ENCODE data around the gene PPARGC1A. TPM values are rescaled to one million over a fixed set of nuclear protein-coding genes. Genes with fewer than 3 reads are reported as not detected.

PPARGC1A gene
- total RNA-seq, 1 donor from 2014 or later, result 82.8 TPM

GRCh38 chr4:23885943-23886590 lies 3.8 kb downstream of the PPARGC1A start:
- intact Hi-C loops (cut with DNase I), result no loop called here
- no peak for ATAC-seq (ENCODE audit: poor library complexity)
- DNase-seq, result no peak

DNA sequence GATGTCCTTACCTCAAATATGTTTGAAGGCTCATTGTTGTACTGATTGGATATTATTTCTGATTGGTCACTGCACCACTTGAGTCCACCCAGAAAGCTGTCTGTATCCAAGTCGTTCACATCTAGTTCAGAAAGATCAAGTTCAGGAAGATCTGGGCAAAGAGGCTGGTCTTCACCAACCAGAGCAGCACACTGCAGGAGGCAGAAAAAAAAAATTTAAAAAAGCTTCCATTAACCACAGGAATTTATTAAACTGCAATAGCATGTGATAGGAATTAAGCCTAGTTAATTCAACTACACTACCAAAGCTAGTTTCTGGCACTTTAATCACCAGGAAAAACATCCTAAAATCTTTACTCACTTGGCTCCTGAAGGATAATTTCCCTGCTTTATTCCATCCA lies 5.1 kb downstream of the PPARGC1A start:
- intact Hi-C loops (cut with DNase I), result no loop called here
- ATAC-seq (ENCODE audit: poor library complexity), result no peak

GRCh38 chr4:23884261-23884660 lies 5.6 kb downstream of the PPARGC1A start:
- DNase-seq (no peak), ATAC-seq (ENCODE audit: poor library complexity) (no peak)
- intact Hi-C loops (cut with DNase I), result no loop called here

More for the DNA sequence above, 5.1 kb downstream of the PPARGC1A start:
- DNase-seq, result no peak

- intact Hi-C loops (cut with DNase I), result no loop called here
- no peak for ATAC-seq (ENCODE audit: poor library complexity)
- DNase-seq, result no peak
Observed at GRCh38 chr4:23882976-23883531, 6.8 kb downstream of the PPARGC1A start.

GRCh38 chr4:23881674-23882337 lies 8.0 kb downstream of the PPARGC1A start:
- no peak for ATAC-seq (ENCODE audit: poor library complexity)
- intact Hi-C loops (cut with DNase I), result no loop called here
- no peak for DNase-seq

DNA sequence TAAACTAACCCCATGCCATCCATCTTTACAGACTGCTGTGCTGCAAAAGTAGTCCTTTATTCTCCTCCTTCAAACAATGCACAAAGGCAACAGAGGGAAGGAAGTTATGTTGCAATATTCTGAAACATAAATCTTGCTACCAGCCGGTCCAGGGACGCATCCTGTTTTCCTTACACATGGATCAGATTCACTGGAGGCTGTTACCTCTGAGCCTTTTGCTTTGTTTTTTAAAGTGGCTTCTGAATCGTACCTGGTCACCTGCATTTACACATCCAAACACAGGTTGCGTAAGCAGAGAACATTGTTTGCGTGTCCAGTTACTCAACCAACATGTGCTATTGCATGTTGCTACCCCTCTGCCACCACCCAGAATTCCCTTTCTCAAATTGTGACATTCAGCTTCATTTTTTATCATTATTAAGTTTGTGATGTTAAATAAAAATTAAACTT lies 8.8 kb downstream of the PPARGC1A start:
- ATAC-seq (ENCODE audit: poor library complexity) (no peak), DNase-seq (no peak)
- intact Hi-C loops (cut with DNase I), result no loop called here

- ATAC-seq (ENCODE audit: poor library complexity), result no peak
- intact Hi-C loops (cut with DNase I), result no loop called here
- no peak for DNase-seq
Observed at GRCh38 chr4:23878912-23879732, 10.7 kb downstream of the PPARGC1A start.

GRCh38 chr4:23878246-23878891 lies 11.5 kb downstream of the PPARGC1A start:
- peak; percentile 44 for ATAC-seq (ENCODE audit: poor library complexity)
- intact Hi-C loops (cut with DNase I), result no loop called here
- DNase-seq, result no peak

DNA sequence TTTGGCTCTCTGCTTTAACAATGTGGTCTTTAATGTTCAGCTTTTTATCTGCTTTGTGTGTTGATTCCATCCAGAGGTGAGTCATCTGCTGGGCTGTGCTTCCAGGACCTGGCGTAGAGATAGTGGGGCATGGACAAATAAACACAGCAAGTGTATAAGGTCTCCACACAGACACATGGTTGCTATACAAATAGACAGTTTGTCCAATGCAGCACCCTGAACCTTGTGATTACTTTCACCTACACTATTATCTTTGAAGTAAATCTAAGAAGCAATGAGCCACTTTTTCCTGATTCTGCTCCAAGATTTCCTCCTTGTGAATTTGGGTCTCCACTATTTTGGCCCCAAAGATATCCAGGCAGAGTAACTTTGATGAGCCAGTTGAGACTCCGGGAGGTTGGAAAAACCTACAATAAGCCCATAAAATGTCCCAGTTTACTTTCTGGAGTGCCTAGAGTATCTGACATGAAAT lies 12.1 kb downstream of the PPARGC1A start:
- intact Hi-C loops (cut with DNase I), result no loop called here
- no peak for DNase-seq
- peak; percentile 72 for ATAC-seq (ENCODE audit: poor library complexity)

DNA sequence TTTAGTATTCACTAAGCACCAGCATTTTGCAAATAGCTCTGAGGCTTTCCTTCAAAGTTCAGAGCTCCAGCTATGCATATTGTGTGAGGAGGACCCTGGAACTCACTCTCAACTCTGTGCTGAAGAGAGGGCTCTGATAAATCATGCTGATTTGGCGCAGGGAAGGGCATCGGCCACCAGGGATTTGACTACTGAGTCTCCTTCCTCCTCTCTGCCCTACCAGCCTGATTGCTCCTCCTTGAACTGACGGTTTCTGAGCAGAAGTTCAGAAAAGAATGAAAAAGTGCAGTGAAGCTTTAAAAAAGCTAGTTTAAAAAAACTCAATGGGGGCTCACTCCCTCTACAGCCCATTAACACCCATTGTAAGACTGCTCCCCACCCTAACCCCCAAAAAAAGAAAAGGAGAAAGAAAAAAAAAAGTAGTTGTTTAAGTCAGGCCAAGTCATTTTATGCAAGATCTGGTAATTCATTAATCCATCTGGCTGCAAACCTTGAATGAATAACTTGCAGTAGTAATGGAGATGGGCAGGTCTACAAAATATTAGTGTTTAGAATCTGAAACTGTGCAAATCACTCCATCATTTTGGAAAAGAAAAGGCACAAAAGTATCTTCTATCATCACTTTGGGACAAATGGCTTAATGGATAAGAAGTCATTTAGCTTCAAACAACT lies 13.3 kb downstream of the PPARGC1A start:
- intact Hi-C loops (cut with DNase I), result no loop called here
- ATAC-seq (ENCODE audit: poor library complexity) (no peak), DNase-seq (no peak)

DNA sequence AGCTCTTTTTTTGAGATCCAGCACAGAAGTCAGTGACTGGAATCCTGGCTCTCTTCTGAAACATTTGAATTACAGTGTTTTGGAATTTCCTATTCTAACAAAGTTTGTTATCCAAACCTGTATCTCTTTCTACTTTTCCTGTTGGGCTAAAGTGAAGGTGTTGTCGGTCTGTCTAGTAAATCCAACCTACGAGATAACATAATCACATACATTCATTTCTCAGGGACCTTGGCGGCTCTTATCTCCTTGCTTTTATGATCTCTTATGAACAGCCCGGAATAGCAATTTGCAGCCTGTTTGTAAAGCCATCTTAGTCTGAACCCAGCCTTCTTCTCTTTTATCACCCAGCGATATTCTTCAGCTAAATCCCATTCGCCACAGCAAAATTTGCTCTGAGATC lies 14.5 kb downstream of the PPARGC1A start:
- intact Hi-C loops (cut with DNase I), result no loop called here
- no peak for ATAC-seq (ENCODE audit: poor library complexity)
- DNase-seq, result no peak

GRCh38 chr4:23874536-23874901 lies 15.3 kb downstream of the PPARGC1A start:
- peak; percentile 2 for ATAC-seq (ENCODE audit: poor library complexity)
- no peak for DNase-seq
- intact Hi-C loops (cut with DNase I), result no loop called here

DNA sequence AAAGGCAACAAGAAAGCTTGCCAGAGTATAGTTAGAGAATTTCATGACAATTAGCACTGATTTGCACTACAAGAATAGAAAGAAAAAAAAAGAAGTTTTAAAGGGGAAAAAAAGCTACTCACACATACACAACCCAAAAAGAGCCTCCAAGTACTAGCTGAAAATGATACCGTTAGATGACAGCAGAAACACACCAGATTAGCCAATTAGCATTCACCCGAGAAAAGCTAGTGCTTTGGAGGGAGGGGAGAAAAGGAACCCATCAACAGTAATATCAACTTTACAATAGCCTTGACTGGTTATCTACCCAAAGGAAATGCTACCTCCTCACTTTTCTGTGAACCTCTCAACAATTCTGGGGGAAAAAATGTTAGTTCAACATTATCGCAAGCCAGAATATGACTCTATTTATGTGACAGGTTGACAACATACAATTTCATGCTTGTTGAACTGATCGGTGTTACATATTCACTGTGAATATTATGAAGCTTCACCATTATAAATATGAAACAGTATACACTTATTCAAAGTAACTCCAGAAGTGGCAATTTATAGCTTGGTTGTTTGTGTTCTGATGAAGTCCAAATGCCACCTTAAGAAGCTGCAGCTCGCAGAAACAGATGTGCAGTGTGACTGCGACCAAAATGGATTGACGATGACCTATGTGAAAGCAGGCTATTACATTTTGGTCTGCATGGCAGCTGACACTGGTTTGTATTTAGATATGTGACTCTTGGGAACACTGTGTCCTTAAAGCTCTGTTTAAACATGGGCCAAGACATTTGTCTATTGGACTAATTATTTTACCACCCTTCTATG lies 15.9 kb downstream of the PPARGC1A start:
- DNase-seq (no peak), ATAC-seq (ENCODE audit: poor library complexity) (peak; percentile 68)
- intact Hi-C loops (cut with DNase I), result no loop called here

DNA sequence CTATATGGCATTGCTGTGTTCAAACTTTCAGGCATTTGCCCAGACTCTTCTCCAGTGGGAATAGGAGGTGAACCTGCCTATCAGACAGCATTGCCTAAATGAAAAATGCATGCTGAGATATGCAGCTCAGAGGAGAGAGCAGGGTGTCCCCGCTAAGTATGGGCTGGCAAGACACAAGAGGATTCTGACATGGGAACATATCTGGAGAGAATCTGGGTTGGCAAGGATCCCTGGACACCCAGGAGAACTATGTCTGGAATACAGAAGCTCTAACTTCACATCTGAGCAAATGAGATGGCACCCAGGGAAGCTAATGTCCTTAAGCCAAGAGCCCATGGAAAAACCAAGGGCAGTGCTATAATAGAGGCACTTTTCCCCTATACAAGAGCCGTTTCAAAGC lies 18.4 kb downstream of the PPARGC1A start:
- DNase-seq (no peak), ATAC-seq (ENCODE audit: poor library complexity) (peak; percentile 40)
- intact Hi-C loops (cut with DNase I), result no loop called here

DNA sequence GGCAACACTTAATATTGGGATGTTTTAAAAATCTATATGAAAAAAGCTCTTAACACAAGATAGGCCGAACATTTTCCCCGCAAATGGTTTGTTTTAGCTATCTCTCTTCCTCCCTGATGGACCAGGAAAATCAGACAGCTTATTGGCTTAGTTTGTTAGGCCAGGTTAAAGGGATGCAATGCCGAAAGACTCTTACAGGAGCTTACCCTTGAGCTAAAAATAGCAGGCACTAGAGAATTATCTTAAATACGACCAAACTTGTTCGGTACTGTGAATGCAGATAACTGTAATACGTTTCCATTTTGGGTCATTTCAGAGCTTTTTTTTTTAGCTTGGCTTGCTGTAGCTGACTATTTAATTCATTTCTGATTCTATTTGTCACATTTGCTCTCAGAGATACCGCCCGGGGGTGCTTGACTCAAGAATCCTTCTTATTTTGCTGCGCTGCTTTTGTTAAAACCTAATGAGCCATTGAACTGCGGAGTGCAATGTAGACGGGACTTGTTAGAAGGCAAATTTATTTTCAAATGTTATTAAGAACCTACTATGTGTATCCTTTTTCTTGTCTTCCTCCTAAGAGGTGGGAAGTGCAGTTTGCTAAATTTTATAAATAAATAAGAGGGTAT lies 23.3 kb downstream of the PPARGC1A start:
- DNase-seq (no peak), ATAC-seq (ENCODE audit: poor library complexity) (peak; percentile 65)
- intact Hi-C loops (cut with DNase I), result no loop called here

- no peak for ATAC-seq (ENCODE audit: poor library complexity)
- intact Hi-C loops (cut with DNase I), result no loop called here
- no peak for DNase-seq
Observed at GRCh38 chr4:23861897-23862296, 27.9 kb downstream of the PPARGC1A start.

DNA sequence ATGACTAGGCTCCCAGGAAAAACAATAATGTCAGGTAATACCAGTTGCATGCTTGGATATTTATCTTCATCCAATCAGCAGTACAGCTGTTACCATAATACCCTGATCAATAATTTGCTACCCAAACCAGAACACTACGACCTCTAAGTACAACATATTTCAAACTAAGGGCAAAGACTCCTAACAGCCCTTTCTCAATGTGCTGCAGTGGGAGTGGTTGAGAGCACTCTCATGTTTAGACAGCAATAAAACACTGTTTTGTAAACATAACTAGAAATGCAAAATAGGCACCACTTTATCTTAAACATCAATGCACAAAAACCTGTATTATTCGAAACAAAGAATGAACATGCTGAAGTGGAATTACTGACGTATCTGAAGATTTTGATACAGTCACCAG lies 28.9 kb downstream of the PPARGC1A start:
- DNase-seq, result no peak
- ATAC-seq (ENCODE audit: poor library complexity), result no peak
- intact Hi-C loops (cut with DNase I), result no loop called here
